Peyer's patch (tissue), 4 donors: ENCODE data around the gene CASR. TPM values are rescaled to one million over a fixed set of nuclear protein-coding genes. Genes with fewer than 3 reads are reported as not detected.

Experiments
- DNase-seq, 3 donors: peaks; one replicate each; pipeline ENCODE4 v3.0.0-alpha.2; 2017 to 2019
- H3K27ac ChIP-seq, 4 donors: fragments of 200-600 bp; sonication (generic); one replicate each; pipeline ENCODE4 v1.5.1; 2016 to 2019
- H3K27me3 ChIP-seq, 2 donors: fragments of 200-600 bp; sonication (generic); one replicate each; pipeline ENCODE4 v1.5.1; 2019
- H3K36me3 ChIP-seq, 3 donors: fragments of 200-600 bp; sonication (generic); one replicate each; pipeline ENCODE4 v1.5.1; 2016 to 2019
- H3K4me1 ChIP-seq, 4 donors: fragments of 200-600 bp; sonication (generic); one replicate each; pipeline ENCODE4 v1.5.1; 2016 to 2019
- H3K4me3 ChIP-seq, 4 donors: fragments of 200-600 bp; sonication (generic); 1 replicate in 3 of 4; 2 replicates in 1 of 4; pipeline ENCODE4 v1.5.1; 2016 to 2019; ENCODE audit warnings: mild to moderate bottlenecking in 1 of 4
- H3K9me3 ChIP-seq, 4 donors: fragments of 200-600 bp; sonication (generic); one replicate each; pipeline ENCODE4 v1.5.1; 2016 to 2019; ENCODE audit warnings: mild to moderate bottlenecking in 1 of 4
- POLR2A ChIP-seq, 2 donors: fragments of 450-650 bp; IDR thresholded peaks; one replicate each; pipeline ENCODE4 v1.5.1; 2017; ENCODE audit warnings: antibody characterized with exemption in 2 of 2, mild to moderate bottlenecking in 2 of 2, moderate library complexity in 2 of 2
- total RNA-seq, 4 donors: library from RNA; depleted of rRNA; stranded (reverse); fragments of >200 nt; gene quantifications; one replicate each; pipeline ENCODE4 v1.1.0, GENCODE V29; 2016
- TF ChIP-seq, protein P1 (sequence below), 6 experiments: fragments of 450-650 bp in 4 of 6; fragments of 200-600 bp in 2 of 6; sonication (generic) in 1 of 6; IDR thresholded peaks; one replicate each; pipeline ENCODE4 v1.5.1; 2017 to 2019; ENCODE audit warnings: antibody characterized with exemption in 6 of 6, mild to moderate bottlenecking in 3 of 6, moderate library complexity in 1 of 6

Gene CASR
- total RNA-seq, 4 donors from 2014 or later = 0.28 to 1.7 (median 1.1) TPM; not detected in 1

DNA sequence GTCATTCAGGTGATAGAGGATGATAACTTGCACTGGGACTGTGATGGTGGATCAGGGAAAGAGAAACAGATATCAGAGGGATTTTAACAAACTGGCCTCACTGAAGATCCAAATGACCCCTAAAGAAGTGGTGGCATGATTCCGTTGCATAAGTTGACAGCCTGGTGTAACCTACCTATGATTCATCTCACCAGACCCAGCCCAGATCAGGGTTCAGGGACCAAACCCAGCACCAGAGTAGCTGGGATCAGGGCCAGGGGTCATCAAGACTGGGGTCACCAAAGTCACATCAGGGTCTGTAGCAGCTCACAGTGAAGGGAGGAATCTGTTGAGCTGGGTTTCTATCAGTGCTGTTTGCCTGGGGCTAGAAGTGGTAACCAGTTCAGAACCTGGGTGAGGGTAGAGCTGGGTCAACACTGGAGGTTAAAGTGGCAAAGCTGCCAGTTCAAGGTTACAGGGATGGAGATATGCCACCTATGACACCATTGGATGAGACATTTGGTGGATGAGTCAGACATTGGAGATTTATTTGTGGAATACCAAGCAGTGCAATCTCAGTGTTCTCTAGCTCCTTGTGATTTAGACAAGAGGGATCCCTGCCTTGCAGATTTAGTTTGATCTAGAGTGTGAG, 35.9 kb downstream of the CASR start:
- TF ChIP-seq, protein P1, sequence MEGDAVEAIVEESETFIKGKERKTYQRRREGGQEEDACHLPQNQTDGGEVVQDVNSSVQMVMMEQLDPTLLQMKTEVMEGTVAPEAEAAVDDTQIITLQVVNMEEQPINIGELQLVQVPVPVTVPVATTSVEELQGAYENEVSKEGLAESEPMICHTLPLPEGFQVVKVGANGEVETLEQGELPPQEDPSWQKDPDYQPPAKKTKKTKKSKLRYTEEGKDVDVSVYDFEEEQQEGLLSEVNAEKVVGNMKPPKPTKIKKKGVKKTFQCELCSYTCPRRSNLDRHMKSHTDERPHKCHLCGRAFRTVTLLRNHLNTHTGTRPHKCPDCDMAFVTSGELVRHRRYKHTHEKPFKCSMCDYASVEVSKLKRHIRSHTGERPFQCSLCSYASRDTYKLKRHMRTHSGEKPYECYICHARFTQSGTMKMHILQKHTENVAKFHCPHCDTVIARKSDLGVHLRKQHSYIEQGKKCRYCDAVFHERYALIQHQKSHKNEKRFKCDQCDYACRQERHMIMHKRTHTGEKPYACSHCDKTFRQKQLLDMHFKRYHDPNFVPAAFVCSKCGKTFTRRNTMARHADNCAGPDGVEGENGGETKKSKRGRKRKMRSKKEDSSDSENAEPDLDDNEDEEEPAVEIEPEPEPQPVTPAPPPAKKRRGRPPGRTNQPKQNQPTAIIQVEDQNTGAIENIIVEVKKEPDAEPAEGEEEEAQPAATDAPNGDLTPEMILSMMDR (IDR thresholded peaks at IDR 0.05) = no peak
- no peak for TF ChIP-seq POLR2A (IDR thresholded peaks at IDR 0.05)
- Histone ChIP-seq H3K9me3 (no peaks in the 10 kb centered on the region), H3K36me3 (no peaks in the 10 kb centered on the region), H3K27me3 (no peaks in the 10 kb centered on the region), H3K27ac (no peak overlapping the region), H3K4me3 (no peak overlapping the region), H3K4me1 (no peaks in the 10 kb centered on the region)
- no peak for DNase-seq

DNA sequence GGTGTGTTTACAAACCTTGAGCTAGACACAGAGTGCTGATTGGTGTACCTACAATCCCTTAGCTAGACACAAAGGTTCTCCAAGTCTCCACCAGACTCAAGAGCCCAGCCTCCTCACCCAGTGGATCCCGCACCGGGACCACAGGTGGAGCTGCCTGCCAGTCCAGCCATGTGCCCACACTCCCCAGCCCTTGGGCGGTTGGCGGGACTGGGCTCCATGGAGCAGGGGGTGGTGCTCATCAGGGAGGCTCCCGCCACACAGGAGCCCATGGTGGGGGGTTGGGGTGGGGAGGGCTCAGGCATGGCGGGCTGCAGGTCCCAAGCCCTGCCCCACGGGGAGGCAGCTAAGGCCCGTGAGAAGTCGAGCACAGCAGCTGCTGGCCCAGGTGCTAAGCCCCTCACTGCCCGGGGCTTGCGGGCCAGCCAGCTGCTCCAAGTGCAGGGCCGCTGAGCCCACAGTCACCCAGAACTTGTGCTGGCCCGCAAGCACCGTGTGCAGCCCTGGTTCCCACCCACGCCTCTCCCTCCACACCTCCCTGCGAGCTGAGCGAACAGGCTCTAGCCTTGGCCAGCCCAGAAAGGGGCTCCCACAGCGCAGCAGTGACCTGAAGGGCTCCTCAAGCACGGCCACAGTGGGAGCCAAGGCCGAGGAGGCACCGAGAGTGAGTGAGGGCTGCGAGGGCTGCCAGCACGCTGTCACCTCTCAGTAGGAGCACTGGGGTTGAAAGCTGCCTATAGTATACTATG, 43.7 kb downstream of the CASR start:
- DNase-seq = no peak
- H3K4me1 ChIP-seq = no peaks in the 10 kb centered on the region
- H3K9me3 ChIP-seq = no peaks in the 10 kb centered on the region
- H3K4me3 ChIP-seq = no peak overlapping the region
- no peaks in the 10 kb centered on the region for H3K36me3 ChIP-seq
- no peak overlapping the region for H3K27ac ChIP-seq
- TF ChIP-seq POLR2A (IDR thresholded peaks at IDR 0.05) = no peak
- TF ChIP-seq, protein P1 (IDR thresholded peaks at IDR 0.05) = no peak
- no peaks in the 10 kb centered on the region for H3K27me3 ChIP-seq

DNA sequence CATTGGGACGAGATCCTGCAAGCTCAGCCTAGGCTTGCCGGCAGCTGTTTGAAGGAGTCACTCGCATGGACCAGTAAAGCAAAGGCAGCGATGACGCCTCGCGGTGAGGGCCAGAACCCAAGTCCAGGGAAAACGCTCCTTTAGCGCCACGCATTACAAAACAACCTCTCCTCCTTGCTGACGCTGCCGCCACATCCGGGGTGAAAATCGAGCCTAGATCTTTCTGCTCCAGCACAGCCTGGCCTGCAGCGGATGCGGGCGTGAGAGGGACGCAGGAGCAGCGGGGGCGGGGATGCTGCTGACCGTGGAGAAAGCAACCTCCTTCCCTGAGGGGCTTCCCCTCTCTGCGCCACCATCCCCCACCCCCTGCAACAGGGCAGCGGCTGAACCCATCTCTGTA, 46.7 kb downstream of the CASR start:
- TF ChIP-seq POLR2A (IDR thresholded peaks at IDR 0.05) = no peak
- TF ChIP-seq, protein P1 (IDR thresholded peaks at IDR 0.05) = no peak
- no peak for DNase-seq

DNA sequence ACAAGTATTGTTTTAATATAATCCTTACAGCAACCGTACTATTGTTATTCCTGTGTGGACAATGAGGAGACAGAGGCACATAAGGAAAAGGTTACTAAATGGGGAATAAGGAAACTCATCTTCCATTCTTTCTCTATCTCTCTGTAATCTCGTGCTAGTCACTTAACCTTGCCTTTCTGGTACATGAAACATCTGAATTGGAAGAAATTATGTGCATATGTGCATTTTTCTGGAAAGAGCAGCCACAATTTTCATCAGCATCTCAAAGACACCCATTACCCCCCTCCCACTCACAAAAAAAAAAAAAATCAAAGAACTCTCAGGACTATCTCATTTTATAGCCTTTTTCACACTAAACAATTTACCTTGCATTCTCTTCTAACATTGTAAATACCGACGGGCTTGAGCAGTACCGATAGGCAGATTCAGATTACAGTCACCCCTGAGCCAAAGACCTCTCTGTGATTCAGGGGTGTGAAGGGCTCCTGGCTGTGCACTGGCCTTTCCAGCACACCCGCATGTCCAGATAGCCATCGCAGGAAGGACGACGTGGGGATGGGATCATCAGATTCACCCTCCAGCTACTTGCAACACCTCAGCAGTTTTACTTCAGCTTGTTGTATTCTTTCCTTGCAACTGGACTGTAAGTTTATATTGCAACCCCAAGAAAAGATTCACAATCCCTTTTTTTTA, 48.1 kb downstream of the CASR start:
- Histone ChIP-seq H3K27me3 (no peaks in the 10 kb centered on the region), H3K4me3 (no peak overlapping the region), H3K27ac (no peak overlapping the region), H3K9me3 (no peaks in the 10 kb centered on the region), H3K36me3 (no peaks in the 10 kb centered on the region), H3K4me1 (no peaks in the 10 kb centered on the region)
- TF ChIP-seq, protein P1 (IDR thresholded peaks at IDR 0.05) = no peak
- no peak for TF ChIP-seq POLR2A (IDR thresholded peaks at IDR 0.05)
- no peak for DNase-seq

More for the DNA sequence above, 46.7 kb downstream of the CASR start:
- Histone ChIP-seq H3K4me3 (no peak overlapping the region), H3K9me3 (no peaks in the 10 kb centered on the region), H3K4me1 (no peaks in the 10 kb centered on the region), H3K27ac (no peak overlapping the region), H3K27me3 (no peaks in the 10 kb centered on the region), H3K36me3 (no peaks in the 10 kb centered on the region)

DNA sequence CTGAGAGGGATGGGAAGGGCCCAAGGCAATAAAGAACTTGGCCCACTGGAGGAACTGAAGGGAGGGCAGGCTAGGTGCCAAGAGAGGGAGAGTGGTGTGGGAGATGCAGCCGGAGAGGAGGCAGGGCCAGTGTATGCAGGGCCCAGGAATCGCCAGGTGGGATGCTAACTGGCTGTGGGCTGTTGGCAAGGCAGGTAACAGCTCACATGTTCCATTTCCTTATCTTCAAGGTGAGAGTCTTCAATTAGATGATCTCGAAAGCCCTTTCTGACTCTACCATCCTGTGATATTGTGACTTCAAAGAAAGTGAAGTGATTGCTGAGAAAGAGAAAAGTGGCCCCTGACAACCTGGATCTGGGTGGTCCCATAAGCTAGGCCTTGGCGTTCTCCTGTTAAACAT, 49.0 kb downstream of the CASR start:
- no peak overlapping the region for H3K27ac ChIP-seq

More for the DNA sequence above, 49.0 kb downstream of the CASR start:
- Histone ChIP-seq H3K9me3 (no peaks in the 10 kb centered on the region), H3K4me1 (no peaks in the 10 kb centered on the region), H3K36me3 (no peaks in the 10 kb centered on the region), H3K27me3 (no peaks in the 10 kb centered on the region), H3K4me3 (no peak overlapping the region)
- no peak for TF ChIP-seq POLR2A (IDR thresholded peaks at IDR 0.05)
- TF ChIP-seq, protein P1 (IDR thresholded peaks at IDR 0.05) = no peak
- no peak for DNase-seq
